ENCODE data around the gene NAB2.

Gene NAB2

GRCh38 chr12:57127101-57127725 is 38.3 kb downstream of the NAB2 start:
- Histone ChIP-seq H3K4me2 (ENCODE audit: low read length) (peak overlapping the region; percentile 72), H3K4me3 (ENCODE audit: low read depth, low read length, poor library complexity, severe bottlenecking) (peak overlapping the region; percentile 58), H3K36me3 (ENCODE audit: insufficient read depth, low read length) (peaks cover 6% of the 10 kb centered on the region; the same call in 1 of the 2 replicates), H4K20me1 (ENCODE audit: insufficient read depth, low read length) (no peaks in the 10 kb centered on the region), H3K27ac (ENCODE audit: low read depth, low read length, poor library complexity, severe bottlenecking) (no peak overlapping the region), H3K79me2 (ENCODE audit: insufficient read depth, low read length) (no peaks in the 10 kb centered on the region), H3K27me3 (ENCODE audit: insufficient read depth, low read length) (peaks cover 21% of the 10 kb centered on the region; the same call in 1 of the 2 replicates), H3K9ac (ENCODE audit: low read length) (peak overlapping the region; percentile 31; the same call in 1 of the 2 replicates), H3K9me2 (ENCODE audit: low read depth, low read length) (no peaks in the 10 kb centered on the region), H3F3A (ENCODE audit: insufficient read depth, low read length) (no peaks in the 10 kb centered on the region), H3K4me1 (ENCODE audit: insufficient read depth, low read length, severe bottlenecking) (peaks cover 12% of the 10 kb centered on the region), H2AFZ (ENCODE audit: low read length) (no peak overlapping the region), H3K9me3 (ENCODE audit: low read length) (peaks cover 3% of the 10 kb centered on the region; the same call in 1 of the 2 replicates)
- TF ChIP-seq CTCF (IDR thresholded peaks at IDR 0.05; ENCODE audit: low read length): peak; percentile 49
- TF ChIP-seq EZH2 (IDR thresholded peaks at IDR 0.05; ENCODE audit: borderline replicate concordance, low read length): no peak

GRCh38 chr12:57127726-57128518 is 39.0 kb downstream of the NAB2 start, which contains the start of gene LRP1:
LRP1 (plus strand) TSS chr12:57128483; CDS start chr12:57128965, 482 bp downstream.
- peaks cover 3% of the 10 kb centered on the region; the same call in 1 of the 2 replicates for H3K9me3 ChIP-seq (ENCODE audit: low read length)
- no peaks in the 10 kb centered on the region for H3K9me2 ChIP-seq (ENCODE audit: low read depth, low read length)
- peak within 1 kb of the TSS; percentile 31 for H3K9ac ChIP-seq (ENCODE audit: low read length)
- H4K20me1 ChIP-seq (ENCODE audit: insufficient read depth, low read length): no peaks in the 10 kb centered on the region
- 0 out of 2 replicates have a peak, but pooled peaks cover 17% of the 10 kb centered on the region for H3K27me3 ChIP-seq (ENCODE audit: insufficient read depth, low read length)
- TF ChIP-seq CTCF (IDR thresholded peaks at IDR 0.05; ENCODE audit: low read length) (no peak), EZH2 (IDR thresholded peaks at IDR 0.05; ENCODE audit: borderline replicate concordance, low read length) (no peak)
- peaks cover 12% of the 10 kb centered on the region for H3K4me1 ChIP-seq (ENCODE audit: insufficient read depth, low read length, severe bottlenecking)
- peaks cover 6% of the 10 kb centered on the region; the same call in 1 of the 2 replicates for H3K36me3 ChIP-seq (ENCODE audit: insufficient read depth, low read length)
- H3K4me2 ChIP-seq (ENCODE audit: low read length): peak within 1 kb of the TSS; percentile 72
- H2AFZ ChIP-seq (ENCODE audit: low read length): no peak within 1 kb of the TSS
- H3F3A ChIP-seq (ENCODE audit: insufficient read depth, low read length): no peaks in the 10 kb centered on the region
- no peaks in the 10 kb centered on the region for H3K79me2 ChIP-seq (ENCODE audit: insufficient read depth, low read length)
- H3K27ac ChIP-seq (ENCODE audit: low read depth, low read length, poor library complexity, severe bottlenecking): no peak within 1 kb of the TSS
- H3K4me3 ChIP-seq (ENCODE audit: low read depth, low read length, poor library complexity, severe bottlenecking): peak within 1 kb of the TSS; percentile 58

- H3K9ac ChIP-seq (ENCODE audit: low read length): no peak overlapping the region; the same call in 1 of the 2 replicates
These were observed 39.8 kb downstream of the NAB2 start for GRCh38 chr12:57128519-57129247.

More at GRCh38 chr12:57128519-57129247, 39.8 kb downstream of the NAB2 start:
- Histone ChIP-seq H3K79me2 (ENCODE audit: insufficient read depth, low read length) (no peaks in the 10 kb centered on the region), H3K9me2 (ENCODE audit: low read depth, low read length) (no peaks in the 10 kb centered on the region), H3K36me3 (ENCODE audit: insufficient read depth, low read length) (peaks cover 4% of the 10 kb centered on the region; the same call in 1 of the 2 replicates), H2AFZ (ENCODE audit: low read length) (no peak overlapping the region), H3K4me2 (ENCODE audit: low read length) (peak overlapping the region; percentile 72), H3K4me1 (ENCODE audit: insufficient read depth, low read length, severe bottlenecking) (peaks cover 12% of the 10 kb centered on the region), H3K27me3 (ENCODE audit: insufficient read depth, low read length) (0 out of 2 replicates have a peak, but pooled peaks cover 11% of the 10 kb centered on the region), H3K9me3 (ENCODE audit: low read length) (peaks cover 2% of the 10 kb centered on the region; the same call in 1 of the 2 replicates), H3F3A (ENCODE audit: insufficient read depth, low read length) (no peaks in the 10 kb centered on the region), H3K27ac (ENCODE audit: low read depth, low read length, poor library complexity, severe bottlenecking) (no peak overlapping the region), H3K4me3 (ENCODE audit: low read depth, low read length, poor library complexity, severe bottlenecking) (peak overlapping the region; percentile 58), H4K20me1 (ENCODE audit: insufficient read depth, low read length) (no peaks in the 10 kb centered on the region)
- TF ChIP-seq EZH2 (IDR thresholded peaks at IDR 0.05; ENCODE audit: borderline replicate concordance, low read length) (no peak), CTCF (IDR thresholded peaks at IDR 0.05; ENCODE audit: low read length) (no peak)
